ENCODE data around the gene SEC14L2. TPM values are rescaled to one million over a fixed set of nuclear protein-coding genes. Genes with fewer than 3 reads are reported as not detected.
A peak's percentile ranks its signal among the peaks of the same experiment; 100 is the strongest.

Gene SEC14L2
- total RNA-seq, 1 donor, result 16.6 TPM

GRCh38 chr22:30420347-30421125, 23.7 kb downstream of the SEC14L2 start:
- no peaks in the 10 kb centered on the region for H3K9me3 ChIP-seq (ENCODE audit: low read depth, low read length)
- peak; percentile 95 for DNase-seq (ENCODE audit: insufficient read length, low spot score, missing footprints)
- H3K4me2 ChIP-seq (ENCODE audit: insufficient read depth, low read length), result peak overlapping the region; percentile 93
- peak overlapping the region; percentile 97 for H3K27ac ChIP-seq (ENCODE audit: low read depth, low read length)
- peak overlapping the region; percentile 36 for H3K4me3 ChIP-seq (ENCODE audit: insufficient read depth, low read length)
- H2AFZ ChIP-seq (ENCODE audit: low read length), result no peak overlapping the region
- H4K20me1 ChIP-seq (ENCODE audit: insufficient read depth, low read length), result no peaks in the 10 kb centered on the region
- peaks cover 5% of the 10 kb centered on the region for H3K79me2 ChIP-seq (ENCODE audit: insufficient read depth, low read length)
- TF ChIP-seq CTCF (IDR thresholded peaks at IDR 0.05; ENCODE audit: extremely low read depth, low read depth, low read length), result no peak
- no peaks in the 10 kb centered on the region for H3K27me3 ChIP-seq (ENCODE audit: insufficient read depth, low read length)
- peaks cover 66% of the 10 kb centered on the region for H3K4me1 ChIP-seq (ENCODE audit: insufficient read depth, low read length)
- H3K36me3 ChIP-seq (ENCODE audit: insufficient read depth, low read length), result peaks cover 53% of the 10 kb centered on the region

- Histone ChIP-seq H3K4me1 (ENCODE audit: insufficient read depth, low read length) (peaks cover 69% of the 10 kb centered on the region), H3K4me3 (ENCODE audit: insufficient read depth, low read length) (peak overlapping the region; percentile 73)
- no peak for DNase-seq (ENCODE audit: insufficient read length, low spot score, missing footprints)
Observed at GRCh38 chr22:30421695-30422480, 25.1 kb downstream of the SEC14L2 start.

GRCh38 chr22:30422481-30423300, 25.9 kb downstream of the SEC14L2 start:
- peak; percentile 95 for DNase-seq (ENCODE audit: insufficient read length, low spot score, missing footprints)
- Histone ChIP-seq H3K27me3 (ENCODE audit: insufficient read depth, low read length) (no peaks in the 10 kb centered on the region), H3K36me3 (ENCODE audit: insufficient read depth, low read length) (peaks cover 32% of the 10 kb centered on the region), H3K4me2 (ENCODE audit: insufficient read depth, low read length) (peak overlapping the region; percentile 93), H3K9me3 (ENCODE audit: low read depth, low read length) (no peaks in the 10 kb centered on the region), H3K27ac (ENCODE audit: low read depth, low read length) (peak overlapping the region; percentile 97), H3K4me3 (ENCODE audit: insufficient read depth, low read length) (peak overlapping the region; percentile 73), H3K79me2 (ENCODE audit: insufficient read depth, low read length) (peaks cover 3% of the 10 kb centered on the region), H2AFZ (ENCODE audit: low read length) (peak overlapping the region; percentile 47), H3K4me1 (ENCODE audit: insufficient read depth, low read length) (peaks cover 69% of the 10 kb centered on the region), H4K20me1 (ENCODE audit: insufficient read depth, low read length) (no peaks in the 10 kb centered on the region)
- TF ChIP-seq CTCF (IDR thresholded peaks at IDR 0.05; ENCODE audit: extremely low read depth, low read depth, low read length), result no peak

More at GRCh38 chr22:30421695-30422480, 25.1 kb downstream of the SEC14L2 start:
- Histone ChIP-seq H2AFZ (ENCODE audit: low read length) (no peak overlapping the region), H3K27me3 (ENCODE audit: insufficient read depth, low read length) (no peaks in the 10 kb centered on the region), H4K20me1 (ENCODE audit: insufficient read depth, low read length) (no peaks in the 10 kb centered on the region), H3K9me3 (ENCODE audit: low read depth, low read length) (no peaks in the 10 kb centered on the region), H3K27ac (ENCODE audit: low read depth, low read length) (peak overlapping the region; percentile 97), H3K79me2 (ENCODE audit: insufficient read depth, low read length) (peaks cover 5% of the 10 kb centered on the region), H3K36me3 (ENCODE audit: insufficient read depth, low read length) (peaks cover 40% of the 10 kb centered on the region), H3K4me2 (ENCODE audit: insufficient read depth, low read length) (peak overlapping the region; percentile 93)
- no peak for TF ChIP-seq CTCF (IDR thresholded peaks at IDR 0.05; ENCODE audit: extremely low read depth, low read depth, low read length)
